ES-I3 (cell line): ENCODE measurements around the gene SH3RF3.

Experiments used
- H3K36me3 ChIP-seq: 2 replicates; pipeline ENCODE4 v1.6.1; 2013; ENCODE audit warnings: mild to moderate bottlenecking, low read length, control low read depth, moderate library complexity; ENCODE audit not compliant: insufficient read depth
- H3K4me1 ChIP-seq: 2 replicates; pipeline ENCODE4 v1.6.1; 2013; ENCODE audit warnings: mild to moderate bottlenecking, control low read depth, low read length; ENCODE audit not compliant: insufficient read depth
- H3K9ac ChIP-seq: 2 replicates; pipeline ENCODE4 v1.6.1; 2013; ENCODE audit warnings: low read depth, mild to moderate bottlenecking, low read length, moderate library complexity
- H3K9me3 ChIP-seq: 2 replicates; pipeline ENCODE4 v1.6.1; 2013; ENCODE audit warnings: mild to moderate bottlenecking, low read length, moderate library complexity; ENCODE audit not compliant: control insufficient read depth, insufficient read depth

Gene SH3RF3

GRCh38 chr2:109376115-109376514, 247.1 kb downstream of the SH3RF3 start:
- Histone ChIP-seq H3K36me3 (no peaks in the 10 kb centered on the region), H3K9me3 (no peaks in the 10 kb centered on the region), H3K4me1 (no peaks in the 10 kb centered on the region), H3K9ac (no peak overlapping the region)

GRCh38 chr2:109376796-109377495, 247.9 kb downstream of the SH3RF3 start:
- Histone ChIP-seq H3K9me3 (no peaks in the 10 kb centered on the region), H3K4me1 (no peaks in the 10 kb centered on the region), H3K36me3 (no peaks in the 10 kb centered on the region), H3K9ac (no peak overlapping the region)

GRCh38 chr2:109377976-109378375, 249.0 kb downstream of the SH3RF3 start:
- Histone ChIP-seq H3K4me1 (no peaks in the 10 kb centered on the region), H3K9me3 (no peaks in the 10 kb centered on the region), H3K36me3 (no peaks in the 10 kb centered on the region)

GRCh38 chr2:109378682-109379081, 249.7 kb downstream of the SH3RF3 start:
- Histone ChIP-seq H3K9me3 (no peaks in the 10 kb centered on the region), H3K36me3 (no peaks in the 10 kb centered on the region), H3K9ac (no peak overlapping the region), H3K4me1 (no peaks in the 10 kb centered on the region)

More at GRCh38 chr2:109377976-109378375, 249.0 kb downstream of the SH3RF3 start:
- no peak overlapping the region for H3K9ac ChIP-seq

GRCh38 chr2:109379507-109379906, 250.5 kb downstream of the SH3RF3 start:
- no peak overlapping the region for H3K9ac ChIP-seq
- no peaks in the 10 kb centered on the region for H3K9me3 ChIP-seq
- H3K36me3 ChIP-seq: no peaks in the 10 kb centered on the region
- no peaks in the 10 kb centered on the region for H3K4me1 ChIP-seq

- Histone ChIP-seq H3K9me3 (no peaks in the 10 kb centered on the region), H3K36me3 (no peaks in the 10 kb centered on the region), H3K4me1 (peaks cover 3% of the 10 kb centered on the region; the same call in 1 of the 2 replicates), H3K9ac (no peak overlapping the region)
Measured at GRCh38 chr2:109380502-109381326, 251.7 kb downstream of the SH3RF3 start.

GRCh38 chr2:109381327-109381820, 252.4 kb downstream of the SH3RF3 start:
- no peaks in the 10 kb centered on the region for H3K36me3 ChIP-seq
- H3K9ac ChIP-seq: no peak overlapping the region
- peaks cover 10% of the 10 kb centered on the region; the same call in 1 of the 2 replicates for H3K4me1 ChIP-seq
- H3K9me3 ChIP-seq: no peaks in the 10 kb centered on the region

- Histone ChIP-seq H3K36me3 (no peaks in the 10 kb centered on the region), H3K9ac (no peak overlapping the region), H3K9me3 (no peaks in the 10 kb centered on the region), H3K4me1 (peaks cover 14% of the 10 kb centered on the region; the same call in 1 of the 2 replicates)
Measured at GRCh38 chr2:109382226-109382895, 253.4 kb downstream of the SH3RF3 start.

- Histone ChIP-seq H3K4me1 (peaks cover 14% of the 10 kb centered on the region; the same call in 1 of the 2 replicates), H3K9me3 (no peaks in the 10 kb centered on the region), H3K36me3 (no peaks in the 10 kb centered on the region), H3K9ac (no peak overlapping the region)
Measured at GRCh38 chr2:109382951-109383350, 253.9 kb downstream of the SH3RF3 start.

GRCh38 chr2:109383505-109384307, 254.7 kb downstream of the SH3RF3 start:
- Histone ChIP-seq H3K36me3 (no peaks in the 10 kb centered on the region), H3K9me3 (no peaks in the 10 kb centered on the region), H3K4me1 (peaks cover 14% of the 10 kb centered on the region; the same call in 1 of the 2 replicates), H3K9ac (no peak overlapping the region)

GRCh38 chr2:109384308-109385271, 255.6 kb downstream of the SH3RF3 start:
- peaks cover 14% of the 10 kb centered on the region; the same call in 1 of the 2 replicates for H3K4me1 ChIP-seq
- no peak overlapping the region for H3K9ac ChIP-seq
- H3K9me3 ChIP-seq: no peaks in the 10 kb centered on the region
- no peaks in the 10 kb centered on the region for H3K36me3 ChIP-seq

- H3K36me3 ChIP-seq: no peaks in the 10 kb centered on the region
- peaks cover 14% of the 10 kb centered on the region; the same call in 1 of the 2 replicates for H3K4me1 ChIP-seq
- H3K9ac ChIP-seq: no peak overlapping the region
- no peaks in the 10 kb centered on the region for H3K9me3 ChIP-seq
Measured at GRCh38 chr2:109385506-109385905, 256.5 kb downstream of the SH3RF3 start.
